Activated T-cell treated with anti-CD3 and anti-CD28 coated beads for 24 hours (primary cell): ENCODE results near the gene LIPA.
A peak's percentile ranks its signal among the peaks of the same experiment; 100 is the strongest.

Experiments
- DNase-seq: peaks from one replicate; pipeline ENCODE4 v3.0.0-alpha.2; 2020; ENCODE audit warnings: low read depth

The LIPA gene

GRCh38 chr10:89240519-89240918 is 11.1 kb downstream of the LIPA start:
- no peak for DNase-seq

DNA sequence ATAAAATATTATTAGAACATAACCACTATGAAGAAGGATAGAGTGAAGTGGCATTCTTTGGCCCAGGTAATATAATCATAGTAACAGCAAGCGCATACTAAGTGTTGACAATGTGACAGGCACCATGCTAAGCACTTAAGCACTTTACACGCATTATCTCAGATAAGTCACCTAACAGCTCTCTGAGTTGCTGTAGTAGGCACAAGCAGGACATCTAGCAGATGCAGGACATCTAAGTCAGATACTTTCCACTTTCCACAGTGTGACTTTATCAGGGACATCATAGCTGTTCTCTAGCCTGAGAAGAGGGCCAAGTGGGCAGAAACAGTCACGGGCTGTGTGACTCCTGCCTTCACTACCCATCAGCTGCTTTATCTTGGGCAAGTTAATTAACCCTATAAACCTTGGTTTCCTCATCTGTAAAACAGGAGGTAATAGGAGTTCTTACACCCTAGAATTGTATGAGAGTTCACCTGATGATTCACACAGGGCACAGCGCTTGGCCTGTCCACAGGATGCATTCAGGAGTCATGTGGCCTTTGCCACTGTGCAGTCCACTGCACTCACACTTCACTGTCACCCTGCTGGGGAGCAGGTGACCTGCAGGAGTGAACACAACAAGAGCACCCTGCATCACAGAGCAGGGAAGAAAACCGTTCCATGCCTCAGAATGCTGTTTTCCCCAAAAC is 12.5 kb downstream of the LIPA start:
- DNase-seq = no peak

DNA sequence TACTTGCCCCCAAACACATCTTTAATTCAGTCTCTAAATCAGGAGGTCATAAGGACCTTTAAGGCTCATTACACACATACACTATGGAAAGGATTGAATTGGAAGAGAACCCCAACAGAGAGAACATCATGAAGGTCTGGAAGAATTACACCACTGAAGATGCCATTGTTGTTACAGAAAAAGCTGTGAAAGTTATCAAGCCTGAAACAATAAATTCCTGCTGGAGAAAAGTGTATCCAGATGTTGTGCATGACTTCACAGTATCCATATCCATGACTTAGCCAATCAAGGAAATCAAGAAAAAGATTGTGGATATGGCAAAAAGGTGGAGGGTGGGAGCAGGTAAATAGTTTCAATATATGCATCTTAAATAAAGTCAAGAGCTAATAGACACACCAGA is 13.7 kb downstream of the LIPA start:
- no peak for DNase-seq

DNA sequence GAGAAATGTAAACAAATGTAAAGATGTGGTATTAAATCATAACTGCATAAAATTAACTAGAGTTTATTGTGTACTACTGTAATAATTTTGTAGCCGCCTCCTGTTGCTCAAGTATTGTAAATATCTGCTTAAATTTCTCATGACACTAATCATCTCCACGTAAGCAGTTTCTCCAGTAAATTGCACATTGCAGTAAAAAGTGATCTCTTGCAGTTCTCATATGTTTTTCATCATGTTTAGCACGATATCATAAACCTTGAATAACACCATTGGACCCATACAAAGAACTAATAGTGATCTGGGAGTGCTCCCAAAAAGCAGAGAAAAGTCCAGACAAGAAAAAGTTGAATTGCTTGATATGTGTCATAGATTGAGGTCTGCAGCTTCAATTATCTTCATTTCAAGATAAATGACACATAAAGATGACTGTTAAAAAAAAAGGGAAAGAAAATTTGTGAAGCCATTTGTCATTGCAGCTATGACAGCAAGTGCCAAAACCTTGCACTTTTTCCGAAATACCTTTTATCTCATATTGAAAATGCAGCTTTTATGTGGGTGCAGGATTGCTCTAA is 15.3 kb downstream of the LIPA start:
- no peak for DNase-seq

DNA sequence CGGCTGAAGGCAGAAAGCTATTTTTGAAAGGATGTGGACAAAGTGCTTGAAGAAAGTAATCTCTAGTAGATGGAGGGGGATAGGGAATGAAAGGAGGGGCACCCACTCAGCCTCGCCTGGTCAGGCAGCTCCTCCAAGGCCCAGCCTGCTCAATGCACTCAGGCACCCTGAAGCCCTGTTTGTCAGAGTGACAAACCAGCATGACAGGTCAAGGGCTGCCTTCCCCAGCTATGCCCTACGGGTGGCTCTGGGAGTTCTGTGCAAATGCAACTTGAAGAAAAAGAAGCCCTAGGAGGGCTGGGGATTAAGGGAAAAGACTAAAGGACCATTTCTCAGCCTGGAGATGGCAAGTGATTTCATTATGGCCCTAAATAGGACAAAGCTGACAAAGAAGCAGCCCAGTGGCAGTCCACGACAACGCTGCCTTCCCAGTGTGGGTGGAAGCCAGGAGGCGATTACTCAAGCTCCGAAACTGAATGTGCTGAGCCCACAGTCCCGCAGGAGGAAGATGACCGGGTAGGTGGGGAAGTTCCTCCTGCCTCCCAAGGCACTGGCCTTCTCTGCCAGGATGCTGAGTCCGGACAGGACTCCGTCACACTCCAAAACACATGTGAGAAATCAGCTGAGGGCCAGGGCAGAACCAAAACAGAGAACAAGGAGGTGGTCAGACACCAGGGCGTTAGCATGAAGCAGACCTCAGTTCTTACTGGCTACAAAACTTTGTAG is 16.3 kb downstream of the LIPA start:
- DNase-seq = no peak

GRCh38 chr10:89233033-89233432 is 18.5 kb downstream of the LIPA start:
- DNase-seq = no peak

GRCh38 chr10:89228962-89229361 is 22.6 kb downstream of the LIPA start:
- DNase-seq = no peak

DNA sequence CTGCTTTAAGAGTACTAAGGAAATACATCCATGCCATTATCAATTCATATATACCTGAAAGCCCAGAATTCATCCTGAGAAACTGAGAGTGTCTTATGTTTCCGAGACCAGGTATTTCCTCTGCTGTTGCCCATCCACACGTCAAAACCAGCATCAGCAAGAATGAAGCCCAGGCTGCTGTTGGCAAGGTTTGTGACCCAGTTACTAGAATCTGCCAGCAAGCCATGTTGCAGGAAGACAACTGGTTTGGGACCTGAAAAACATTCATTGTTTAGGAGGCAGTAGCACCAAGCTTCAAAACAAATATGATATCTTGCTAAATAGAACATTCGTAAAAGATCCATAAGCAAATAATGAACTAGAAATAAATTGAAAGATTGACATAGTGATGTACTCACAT is 23.4 kb downstream of the LIPA start:
- no peak for DNase-seq

DNA sequence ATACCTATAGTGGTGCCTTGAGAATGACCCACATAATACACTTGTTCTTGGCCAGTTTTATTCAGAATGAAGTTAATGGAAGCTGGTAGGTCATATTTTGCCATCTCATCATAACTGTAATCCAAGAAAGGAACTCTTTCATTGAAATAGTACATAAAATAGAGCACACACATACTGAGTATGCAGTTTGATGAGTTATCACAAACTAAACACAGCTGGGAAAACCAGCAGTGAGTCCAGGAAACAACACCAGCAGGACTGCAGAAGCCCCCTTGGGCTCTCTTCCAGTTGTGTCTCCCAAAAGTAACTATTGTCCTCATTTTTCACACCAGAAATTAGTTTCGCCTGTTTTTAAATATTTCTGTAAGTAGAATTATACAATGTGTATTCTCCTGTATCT is 24.7 kb downstream of the LIPA start:
- no peak for DNase-seq

- no peak for DNase-seq
Measured at GRCh38 chr10:89224739-89225443, 26.7 kb downstream of the LIPA start.

DNA sequence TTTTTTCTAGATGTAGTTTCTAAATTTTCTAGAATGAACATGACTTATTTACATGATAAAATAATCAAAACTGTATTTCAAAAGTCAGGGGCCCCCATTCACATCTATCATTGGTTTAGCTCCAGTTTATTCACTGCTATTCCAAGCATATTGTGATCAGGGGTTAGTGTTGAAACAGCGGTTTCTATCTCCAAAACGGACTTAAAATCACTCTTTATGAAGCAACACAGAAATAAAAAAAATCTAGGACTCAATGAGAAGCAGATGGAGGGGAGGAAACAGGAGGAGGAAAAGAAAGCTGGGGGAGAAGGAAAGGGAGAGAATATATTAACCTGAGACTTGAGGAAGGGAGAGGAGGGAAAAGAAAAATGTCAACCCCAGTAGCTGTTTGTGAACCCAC is 29.7 kb downstream of the LIPA start:
- DNase-seq = no peak

DNA sequence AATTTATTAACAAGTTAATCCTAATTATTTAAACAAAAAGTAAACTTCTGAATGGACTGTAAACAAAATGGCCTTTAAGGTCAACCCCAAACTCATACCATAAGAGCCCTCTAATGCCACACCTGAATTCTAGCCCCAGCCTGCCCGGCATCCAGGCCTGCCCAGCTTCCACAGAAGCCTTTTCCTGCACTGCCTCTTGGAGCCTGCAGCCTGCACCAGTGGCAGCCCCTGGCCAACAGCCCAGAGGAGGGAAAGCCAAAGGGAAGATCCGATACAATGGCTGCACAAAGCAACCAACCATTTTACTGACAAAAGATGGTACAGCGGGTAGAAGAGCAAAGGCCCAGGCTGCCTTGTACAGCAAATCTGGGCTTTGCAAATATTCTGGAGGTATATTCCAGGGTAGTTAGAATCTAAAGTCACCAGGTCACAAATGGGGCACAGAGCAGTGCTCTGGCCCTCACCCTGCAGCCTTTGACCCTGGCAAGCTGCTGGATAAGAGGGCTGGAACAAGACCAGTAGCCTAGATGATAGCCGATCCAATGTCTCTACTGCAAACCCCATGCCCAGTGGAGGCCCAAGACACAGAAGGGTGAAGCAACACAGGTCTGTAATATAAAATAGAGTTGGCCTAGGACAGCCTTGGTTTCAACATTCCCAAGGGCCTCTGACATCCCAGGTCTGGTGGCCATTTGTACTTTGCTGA is 31.9 kb downstream of the LIPA start:
- DNase-seq = no peak

- peak; percentile 45 for DNase-seq
Measured at GRCh38 chr10:89217057-89217990, 34.3 kb downstream of the LIPA start.

DNA sequence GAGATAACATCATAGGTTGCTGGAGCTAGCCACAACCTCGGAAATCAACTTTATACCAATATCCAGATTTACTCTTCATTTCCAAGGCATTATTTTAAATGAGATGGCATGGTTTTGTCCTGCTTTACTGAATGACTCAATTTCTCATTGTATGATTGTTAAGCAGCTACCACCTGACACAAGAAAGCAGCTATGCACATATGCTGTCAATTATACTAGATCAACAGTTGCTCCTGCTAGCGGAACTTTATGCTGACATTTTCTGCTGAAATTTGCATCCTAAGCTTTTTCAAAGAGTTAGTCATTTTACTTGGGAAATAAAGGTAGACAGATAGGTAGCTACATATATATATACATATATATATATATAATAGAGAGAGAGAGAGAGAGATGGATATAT is 35.5 kb downstream of the LIPA start:
- DNase-seq = no peak

- DNase-seq = no peak
Measured at GRCh38 chr10:89215511-89215910, 36.1 kb downstream of the LIPA start.

GRCh38 chr10:89214566-89215165 is 36.9 kb downstream of the LIPA start:
- no peak for DNase-seq

DNA sequence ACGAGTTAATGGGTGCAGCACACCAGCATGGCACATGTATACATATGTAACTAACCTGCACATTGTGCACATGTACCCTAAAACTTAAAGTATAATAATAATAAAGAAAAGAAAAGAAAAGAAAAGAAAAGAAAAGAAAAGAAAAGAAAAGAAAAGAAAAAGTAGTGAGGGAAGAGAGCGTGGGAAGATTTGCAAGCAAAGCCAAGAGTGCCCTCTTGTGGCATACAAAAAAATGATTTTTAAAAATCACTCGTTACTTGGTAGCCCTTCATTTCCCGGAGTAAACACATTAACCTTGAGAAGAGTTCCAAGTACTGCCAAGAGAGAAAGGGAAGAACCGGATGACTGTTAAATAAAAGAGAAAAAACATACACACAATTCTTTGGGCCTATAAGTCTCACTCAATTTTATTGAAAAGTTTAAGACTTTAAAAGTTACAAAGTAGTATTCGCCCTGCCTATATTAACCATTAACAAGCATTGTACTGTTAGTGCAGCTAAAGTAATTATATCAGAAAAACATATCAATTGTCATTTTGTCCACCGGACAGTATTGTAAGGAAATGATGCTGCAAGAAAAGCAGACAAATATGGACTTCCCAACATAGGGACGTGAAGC is 38.3 kb downstream of the LIPA start:
- no peak for DNase-seq

GRCh38 chr10:89210794-89211425 is 40.7 kb downstream of the LIPA start:
- DNase-seq = no peak

GRCh38 chr10:89209718-89210117 is 41.9 kb downstream of the LIPA start:
- no peak for DNase-seq
